Activated CD8-positive, alpha-beta memory T cell treated with anti-CD3 and anti-CD28 coated beads, Interleukin-2, amount 50 U/mL, for 1 hour (primary cell): ENCODE results near the gene DBH.

ENCODE experiments used
- DNase-seq: peaks from one replicate; pipeline ENCODE4 v3.0.0-alpha.2; 2020; ENCODE audit errors: extremely low read depth

The DBH gene

GRCh38 chr9:133684121-133684935, 48.2 kb downstream of the DBH start:
- DNase-seq = no peak

- no peak for DNase-seq
Measured at GRCh38 chr9:133684936-133685361, 48.8 kb downstream of the DBH start.

- no peak for DNase-seq
Measured at GRCh38 chr9:133685653-133686609, 49.8 kb downstream of the DBH start.

- no peak for DNase-seq
Measured at GRCh38 chr9:133686642-133687575, 50.7 kb downstream of the DBH start.

GRCh38 chr9:133687856-133688761, 51.9 kb downstream of the DBH start:
- no peak for DNase-seq

- DNase-seq = no peak
Measured at GRCh38 chr9:133689151-133689763, 53.1 kb downstream of the DBH start.

- no peak for DNase-seq
Measured at GRCh38 chr9:133690081-133690561, 54.0 kb downstream of the DBH start.

- no peak for DNase-seq
Measured at GRCh38 chr9:133691191-133691590, 55.0 kb downstream of the DBH start.

GRCh38 chr9:133691626-133692363, 55.6 kb downstream of the DBH start:
- DNase-seq = no peak

- DNase-seq = no peak
Measured at GRCh38 chr9:133692364-133692985, 56.3 kb downstream of the DBH start.

- no peak for DNase-seq
Measured at GRCh38 chr9:133693116-133693515, 57.0 kb downstream of the DBH start.

GRCh38 chr9:133693703-133694529, 57.8 kb downstream of the DBH start:
- DNase-seq = no peak

- DNase-seq = no peak
Measured at GRCh38 chr9:133694686-133695085, 58.5 kb downstream of the DBH start.

GRCh38 chr9:133696071-133696472, 59.9 kb downstream of the DBH start:
- no peak for DNase-seq

- no peak for DNase-seq
Measured at GRCh38 chr9:133699546-133699945, 63.4 kb downstream of the DBH start.

- DNase-seq = no peak
Measured at GRCh38 chr9:133700819-133701320, 64.7 kb downstream of the DBH start.

GRCh38 chr9:133701321-133701980, 65.3 kb downstream of the DBH start:
- no peak for DNase-seq
